ENCODE measurements around the gene SLC9A9.

Gene SLC9A9

DNA sequence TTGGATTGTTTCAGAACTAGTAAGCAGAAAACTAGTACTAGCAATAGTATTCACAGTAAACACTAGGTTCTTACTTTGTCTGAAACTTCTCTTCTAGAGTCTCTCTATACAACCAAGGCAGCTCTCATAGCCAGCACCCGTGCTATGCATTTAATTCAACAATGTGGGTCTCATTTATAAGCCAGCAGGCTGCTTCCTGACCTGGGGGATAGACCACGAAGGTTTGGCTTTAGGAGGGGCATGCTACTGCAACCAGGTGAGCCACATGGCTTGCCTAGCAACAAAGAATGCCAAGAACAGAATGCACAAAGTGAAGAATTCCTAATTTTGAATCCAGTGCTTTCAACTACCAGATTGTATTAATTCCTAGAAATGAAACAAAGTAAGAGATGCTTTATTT, 514.9 kb downstream of the SLC9A9 start:
- DNase-seq (ENCODE audit: low read depth in 1 of 2, low spot score in 1 of 2) = no peak

DNA sequence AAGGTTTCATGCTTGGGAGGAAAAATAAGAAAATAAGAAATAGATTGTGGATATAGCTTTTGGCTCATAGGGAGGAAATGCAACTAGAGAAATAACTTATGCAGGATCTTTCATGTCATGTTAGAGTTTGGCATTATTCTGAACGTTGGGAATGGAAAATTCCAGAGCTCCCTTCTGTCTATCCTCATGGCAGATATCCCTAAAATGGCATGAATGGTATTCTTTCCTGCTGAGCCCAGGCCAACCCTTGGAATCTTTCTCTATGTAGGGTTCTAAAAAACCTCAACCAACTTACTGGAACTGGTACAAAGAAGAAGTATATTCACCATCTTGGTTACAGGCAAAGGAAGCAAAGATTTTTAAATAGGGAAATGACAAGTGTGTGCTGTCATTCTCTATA, 516.2 kb downstream of the SLC9A9 start:
- no peak for DNase-seq (ENCODE audit: low read depth in 1 of 2, low spot score in 1 of 2)

GRCh38 chr3:143331350-143331749, 516.9 kb downstream of the SLC9A9 start:
- DNase-seq (ENCODE audit: low read depth in 1 of 2, low spot score in 1 of 2) = no peak

- DNase-seq (ENCODE audit: low read depth in 1 of 2, low spot score in 1 of 2) = no peak
These were observed 517.9 kb downstream of the SLC9A9 start for GRCh38 chr3:143330296-143330868.

- DNase-seq (ENCODE audit: low read depth in 1 of 2, low spot score in 1 of 2) = no peak
These were observed 518.6 kb downstream of the SLC9A9 start for GRCh38 chr3:143329567-143330211.

DNA sequence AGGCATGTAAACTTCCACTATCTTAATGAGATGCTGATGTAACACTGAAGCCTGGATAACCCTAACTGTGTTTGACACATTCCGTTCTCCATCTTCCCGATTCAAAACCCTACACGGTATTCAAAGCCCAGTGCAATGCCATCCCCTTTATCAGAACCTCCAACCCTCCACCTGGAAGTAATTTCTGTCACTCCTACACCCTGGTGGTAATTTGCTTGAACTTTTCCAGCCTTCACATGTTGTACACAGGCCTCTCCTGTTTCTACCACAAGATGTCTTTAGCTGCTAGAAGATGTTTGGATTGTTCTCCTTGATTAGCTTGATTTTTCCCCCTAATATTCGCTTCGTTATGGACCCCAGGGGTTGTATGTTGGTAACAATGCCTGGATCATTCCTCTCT, 519.8 kb downstream of the SLC9A9 start:
- DNase-seq (ENCODE audit: low read depth in 1 of 2, low spot score in 1 of 2) = no peak

- DNase-seq (ENCODE audit: low read depth in 1 of 2, low spot score in 1 of 2) = no peak
These were observed 521.1 kb downstream of the SLC9A9 start for GRCh38 chr3:143326983-143327778.

- DNase-seq (ENCODE audit: low read depth in 1 of 2, low spot score in 1 of 2) = no peak
These were observed 527.1 kb downstream of the SLC9A9 start for GRCh38 chr3:143321058-143321769.

- no peak for DNase-seq (ENCODE audit: low read depth in 1 of 2, low spot score in 1 of 2)
These were observed 532.5 kb downstream of the SLC9A9 start for GRCh38 chr3:143315766-143316165.

DNA sequence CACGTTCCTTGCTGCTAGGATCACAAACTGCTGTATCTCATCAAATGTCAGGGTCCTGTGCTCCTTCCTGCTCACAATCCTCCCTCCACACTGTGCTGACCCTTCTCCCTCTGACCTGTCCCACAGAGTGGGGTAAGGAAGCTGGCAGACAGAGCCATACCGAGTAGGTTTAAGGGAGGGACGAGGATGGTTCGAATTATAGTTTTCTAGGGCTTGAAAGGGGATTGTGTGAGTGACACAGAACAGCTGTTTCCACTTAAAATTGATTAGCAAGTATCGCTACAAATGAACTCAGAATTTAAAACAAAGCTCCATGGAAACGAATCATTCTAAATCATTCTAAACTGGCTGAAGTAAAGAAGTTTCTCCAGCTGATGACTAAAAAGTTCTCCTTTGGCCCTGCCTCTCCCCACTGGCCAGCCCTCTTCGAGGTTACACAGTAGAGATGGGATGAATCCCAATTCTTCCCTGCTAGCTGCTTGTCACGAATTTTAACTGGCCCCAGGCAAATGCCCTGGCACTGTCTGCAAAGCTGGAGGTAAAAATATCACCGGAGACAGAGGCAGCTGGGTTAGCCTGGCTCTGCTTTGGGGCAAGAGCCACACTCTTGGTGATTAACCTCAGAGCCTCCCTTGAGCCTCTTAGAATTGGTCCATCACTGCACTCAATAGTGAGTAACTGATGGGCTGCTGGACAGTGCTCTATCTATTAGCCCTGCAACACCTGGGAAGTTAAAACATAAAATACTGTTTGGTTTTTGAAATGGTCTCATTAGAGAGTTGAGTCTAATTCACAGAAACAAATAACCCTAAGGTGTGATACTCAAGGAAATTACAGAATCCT, 533.8 kb downstream of the SLC9A9 start:
- no peak for DNase-seq (ENCODE audit: low read depth in 1 of 2, low spot score in 1 of 2)

- DNase-seq (ENCODE audit: low read depth in 1 of 2, low spot score in 1 of 2) = no peak
These were observed 534.4 kb downstream of the SLC9A9 start for GRCh38 chr3:143313893-143314188.

DNA sequence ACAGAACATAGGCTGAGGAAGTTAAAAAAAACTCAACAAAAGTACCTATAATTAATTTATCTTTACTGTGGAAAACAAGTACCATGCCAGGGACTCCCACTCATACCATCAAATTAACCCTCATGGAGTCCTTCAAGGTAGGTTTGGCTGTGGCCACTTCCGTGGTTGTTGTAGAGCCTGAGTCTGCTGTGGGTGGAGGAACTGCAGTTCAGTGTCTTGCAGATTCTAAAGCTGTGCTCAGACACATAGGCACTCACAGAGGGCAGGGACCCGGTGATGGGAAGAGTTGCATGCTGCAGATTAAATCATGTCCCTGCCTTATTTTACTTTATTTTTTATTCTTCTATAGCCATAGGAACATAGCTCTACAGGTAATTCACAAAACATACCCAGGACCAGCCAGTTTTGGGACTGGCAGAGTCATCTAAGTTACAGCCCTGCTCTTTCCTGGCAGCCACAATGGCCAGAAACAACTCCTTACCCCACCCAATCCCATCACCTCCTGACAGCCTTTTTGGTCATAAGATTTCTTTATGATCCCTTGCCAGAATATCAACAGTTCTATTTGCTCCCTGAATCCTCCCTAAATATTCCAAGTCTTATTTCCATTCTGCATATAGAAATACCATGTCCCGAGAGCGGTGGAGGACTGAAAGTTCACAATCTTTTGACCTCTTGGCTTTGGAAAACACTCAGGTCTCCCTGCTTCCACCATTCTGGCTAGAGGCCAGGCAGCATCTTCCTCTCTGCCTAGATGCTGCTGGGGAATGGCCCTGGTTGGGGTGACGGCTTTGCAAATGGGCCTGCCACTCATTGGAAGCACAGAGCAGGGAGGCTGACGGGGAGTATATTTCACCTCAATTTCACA, 535.0 kb downstream of the SLC9A9 start:
- no peak for DNase-seq (ENCODE audit: low read depth in 1 of 2, low spot score in 1 of 2)

DNA sequence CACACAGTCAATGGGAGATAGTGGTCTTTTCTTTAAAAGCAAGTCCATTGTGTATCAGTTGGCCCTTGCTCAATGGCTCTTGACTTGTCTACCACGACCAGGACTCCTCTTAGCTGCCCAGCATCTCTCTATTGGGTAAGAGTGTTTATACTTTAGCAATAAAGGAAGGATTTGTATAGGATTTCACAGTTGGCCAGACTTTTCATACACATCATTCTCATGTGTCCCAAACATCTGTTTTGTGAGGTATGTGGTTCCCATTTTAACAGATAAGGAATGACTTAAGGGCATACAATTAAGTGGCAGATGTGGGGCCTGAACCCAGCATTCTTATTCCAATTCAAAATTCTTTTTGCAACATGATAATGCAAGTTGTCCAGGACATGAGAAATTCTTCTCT, 537.2 kb downstream of the SLC9A9 start:
- no peak for DNase-seq (ENCODE audit: low read depth in 1 of 2, low spot score in 1 of 2)

GRCh38 chr3:143309705-143310104, 538.6 kb downstream of the SLC9A9 start:
- DNase-seq (ENCODE audit: low read depth in 1 of 2, low spot score in 1 of 2) = no peak

DNA sequence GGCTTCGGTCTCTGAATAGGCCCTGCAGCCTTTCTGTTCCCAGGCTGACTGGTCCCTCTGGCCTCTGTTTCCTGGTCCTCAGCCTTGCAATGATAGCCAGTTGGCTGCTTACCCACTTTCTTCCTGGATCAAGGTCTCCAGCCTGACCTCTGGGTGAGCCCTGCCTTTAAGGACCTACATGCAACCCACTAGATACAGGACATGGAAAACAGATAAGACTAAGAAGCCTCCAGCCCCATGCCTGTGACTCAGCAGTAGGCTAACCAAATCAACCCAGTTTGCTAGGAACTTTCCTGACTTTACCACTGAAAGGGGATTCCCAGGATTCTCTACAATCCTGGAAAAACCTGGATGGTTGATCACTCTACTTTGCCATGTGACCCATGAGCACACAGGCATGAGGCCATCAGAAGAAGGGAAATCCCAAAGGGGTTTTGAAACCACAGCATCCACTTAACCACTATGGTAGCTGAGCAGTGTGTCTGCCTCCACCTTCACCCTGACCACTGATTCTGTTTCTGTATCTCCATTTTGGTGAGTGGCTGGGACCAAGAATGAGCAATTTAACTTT, 540.6 kb downstream of the SLC9A9 start:
- no peak for DNase-seq (ENCODE audit: low read depth in 1 of 2, low spot score in 1 of 2)

- no peak for DNase-seq (ENCODE audit: low read depth in 1 of 2, low spot score in 1 of 2)
These were observed 541.9 kb downstream of the SLC9A9 start for GRCh38 chr3:143306407-143306806.

GRCh38 chr3:143302638-143303171, 545.6 kb downstream of the SLC9A9 start:
- no peak for DNase-seq (ENCODE audit: low read depth in 1 of 2, low spot score in 1 of 2)

GRCh38 chr3:143301031-143301901, 547.0 kb downstream of the SLC9A9 start:
- DNase-seq (ENCODE audit: low read depth in 1 of 2, low spot score in 1 of 2) = no peak
